Activated CD4-positive, alpha-beta T cell treated with anti-CD3 and anti-CD28 coated beads for 4 hours (primary cell): ENCODE measurements around the gene LRWD1.
"Not testable (repeated sequence)": the region's sequence is repeated elsewhere in the genome, so short reads cannot be mapped to it uniquely, and the experiment has no call there.

Source experiments
- DNase-seq, 2 donors: peaks; one replicate each; pipeline ENCODE4 v3.0.0-alpha.2; 2020

LRWD1 gene

GRCh38 chr7:102503141-102503540 is 38.4 kb downstream of the LRWD1 start:
- DNase-seq = not testable (repeated sequence)

- not testable (repeated sequence) for DNase-seq
These were observed 40.8 kb downstream of the LRWD1 start for GRCh38 chr7:102505298-102506185.

GRCh38 chr7:102507410-102508088 is 42.8 kb downstream of the LRWD1 start:
- not testable (repeated sequence) for DNase-seq

GRCh38 chr7:102510575-102510974 is 45.8 kb downstream of the LRWD1 start:
- DNase-seq = not testable (repeated sequence)

GRCh38 chr7:102511860-102512522 is 47.2 kb downstream of the LRWD1 start:
- DNase-seq = not testable (repeated sequence)

- not testable (repeated sequence) for DNase-seq
These were observed 47.9 kb downstream of the LRWD1 start for GRCh38 chr7:102512642-102513221.

- DNase-seq = not testable (repeated sequence)
These were observed 50.3 kb downstream of the LRWD1 start for GRCh38 chr7:102514881-102515721.

GRCh38 chr7:102515889-102516288 is 51.1 kb downstream of the LRWD1 start:
- DNase-seq = not testable (repeated sequence)

GRCh38 chr7:102516951-102517350 is 52.2 kb downstream of the LRWD1 start:
- not testable (repeated sequence) for DNase-seq

GRCh38 chr7:102517550-102518147 is 52.9 kb downstream of the LRWD1 start, which contains the start of gene RASA4B:
RASA4B (minus strand) TSS chr7:102517777; CDS start chr7:102517710, 67 bp downstream.
- not testable (repeated sequence) for DNase-seq

GRCh38 chr7:102520797-102521196 is 56.0 kb downstream of the LRWD1 start:
- DNase-seq = not testable (repeated sequence)
